K562 (cell line): ENCODE measurements around the gene HLA-E. TPM values are rescaled to one million over a fixed set of nuclear protein-coding genes. Genes with fewer than 3 reads are reported as not detected.

Experiments used
- ARNT ChIP-seq, 2 experiments: fragments of 450-650 bp; IDR thresholded peaks; 2 replicates each; pipeline ENCODE4 v1.6.1; 2016; ENCODE audit warnings: mild to moderate bottlenecking in 1 of 2
- BHLHE40 ChIP-seq: IDR thresholded peaks from 2 replicates; pipeline ENCODE4 v1.6.1; 2011; ENCODE audit warnings: low read length, improper control_type of control experiment
- CBX1 ChIP-seq: sonication (generic); IDR thresholded peaks from 2 replicates; pipeline ENCODE4 v1.6.1; 2016; ENCODE audit warnings: antibody characterized with exemption, low read depth, mild to moderate bottlenecking
- ELK1 ChIP-seq: sonication (generic); formaldehyde crosslinking; IDR thresholded peaks from 2 replicates; pipeline ENCODE4 v1.8.1; 2022; ENCODE audit warnings: missing genetic modification reagents
- FOXK1 ChIP-seq: sonication (generic); formaldehyde crosslinking; IDR thresholded peaks from 2 replicates; pipeline ENCODE4 v1.8.0; 2022; ENCODE audit warnings: missing genetic modification reagents, mild to moderate bottlenecking, borderline replicate concordance
- HBP1 ChIP-seq: fragments of 450-650 bp; formaldehyde crosslinking; IDR thresholded peaks from 2 replicates; pipeline ENCODE4 v1.4.0; 2022; ENCODE audit warnings: missing genetic modification characterization
- HMGN3 ChIP-seq: IDR thresholded peaks from 2 replicates; pipeline ENCODE4 v1.6.1; 2011; ENCODE audit warnings: borderline replicate concordance, low read depth, mild to moderate bottlenecking, mixed read lengths, low read length; ENCODE audit not compliant: insufficient read length; ENCODE audit errors: extremely low read depth
- MLX ChIP-seq, 2 experiments: fragments of 450-650 bp in 1 of 2; sonication (generic) in 1 of 2; formaldehyde crosslinking; conservative IDR thresholded peaks; 2 replicates each; pipeline versions ENCODE4 v1.4.0 to v1.8.1; 2020 to 2022; ENCODE audit warnings: mild to moderate bottlenecking in 1 of 2, missing genetic modification reagents in 1 of 2
- POU5F1 ChIP-seq: fragments of 150-350 bp; IDR thresholded peaks from 2 replicates; pipeline ENCODE4 v1.6.1; 2014; ENCODE audit warnings: borderline replicate concordance, low read length, low read depth, mild to moderate bottlenecking; ENCODE audit not compliant: partially characterized antibody
- RAD51 ChIP-seq: fragments of 450-650 bp; IDR thresholded peaks from 2 replicates; pipeline ENCODE4 v1.7.1; 2016; ENCODE audit warnings: low read depth, mild to moderate bottlenecking, borderline replicate concordance
- RNF219 ChIP-seq: fragments of 250-450 bp; sonication (Bioruptor Pico); IDR thresholded peaks from 2 replicates; pipeline ENCODE4 v1.5.0; 2022; ENCODE audit warnings: mild to moderate bottlenecking
- SAFB2 ChIP-seq: fragments of 200-400 bp; formaldehyde crosslinking; IDR thresholded peaks from 2 replicates; pipeline ENCODE4 v1.6.1; 2018; ENCODE audit warnings: borderline replicate concordance, low read length, low read depth, moderate library complexity; ENCODE audit not compliant: severe bottlenecking
- YY1 ChIP-seq, 3 experiments: IDR thresholded peaks; 2 replicates each; pipeline ENCODE4 v1.6.1; 2011; ENCODE audit warnings: low read length in 2 of 3, mild to moderate bottlenecking in 2 of 3, moderate library complexity in 2 of 3, borderline replicate concordance in 1 of 3, control low read depth in 1 of 3, low read depth in 1 of 3; ENCODE audit not compliant: insufficient read depth in 3 of 3, insufficient replicate concordance in 2 of 3, control insufficient read depth in 1 of 3, insufficient read length in 1 of 3; ENCODE audit errors: extremely low read depth in 1 of 3
- ZBTB2 ChIP-seq: fragments of 450-650 bp; IDR thresholded peaks from 2 replicates; pipeline ENCODE4 v1.6.1; 2016; ENCODE audit warnings: antibody characterized with exemption
- ZC3H8 ChIP-seq: fragments of 450-650 bp; IDR thresholded peaks from 2 replicates; pipeline ENCODE4 v1.6.1; 2017
- ZNF121 ChIP-seq: sonication (generic); formaldehyde crosslinking; conservative IDR thresholded peaks from 2 replicates; pipeline ENCODE4 v1.8.0; 2022; ENCODE audit warnings: missing genetic modification reagents
- ZNF143 ChIP-seq: sonication (generic); formaldehyde crosslinking; IDR thresholded peaks from 2 replicates; pipeline ENCODE4 v1.9.0; 2022; ENCODE audit warnings: mild to moderate bottlenecking, missing genetic modification reagents
- ZNF444 ChIP-seq: fragments of 250-450 bp; sonication (Bioruptor Pico); IDR thresholded peaks from 2 replicates; pipeline ENCODE4 v1.4.0; 2020; ENCODE audit warnings: mild to moderate bottlenecking, moderate library complexity
- polyA plus RNA-seq, 8 experiments: library from polyadenylated mRNA; depleted of rRNA in 4 of 8; stranded (reverse) in 5 of 8; unstranded in 3 of 8; fragments of >200 nt; fragmentation: Nextera tagmentation in 2 of 8; fragmentation: Illumina TruSeq in 1 of 8; extraction: Ambion mirVana in 2 of 8; extraction: Trizol in 1 of 8; gene quantifications; 2 replicates each; pipeline versions ENCODE4 v1.2.1 to v1.2.3, GENCODE V29; 2011 to 2014; ENCODE audit warnings: inconsistent platforms in 1 of 8, missing spikeins in 1 of 8
- total RNA-seq, 7 experiments: library from RNA; depleted of rRNA in 6 of 7; stranded (reverse); fragments of >200 nt in 6 of 7; fragmentation: Illumina TruSeq in 2 of 7; extraction: Trizol in 2 of 7; gene quantifications; 2 replicates each; pipeline versions ENCODE4 v1.2.1 to v1.2.3, GENCODE V29; 2011 to 2021; ENCODE audit warnings: low replicate concordance in 1 of 7

The HLA-E gene
- total and polyA plus RNA-seq, 9 of the 15 experiments (the other 6 are each of a cell fraction or from before 2014, with no cell fraction given) = 3.2 to 39.9 (median 26.8) TPM

GRCh38 chr6:30541515-30542403 lies 52.5 kb downstream of the HLA-E start (continued):
- TF ChIP-seq FOXK1 (CRISPR knock-in tag) (no peak), POU5F1 (no peak), ZNF143 (no peak), ZC3H8 (no peak), BHLHE40 (no peak; the same call in 1 of the 2 replicates), RAD51 (no peak), ARNT (IDR thresholded peaks at IDR 0.05) (peak in 1 of 2 experiments; percentile 15; a peak in 1 of 4 replicates), RNF219 (CRISPR knock-in tag) (no peak), CBX1 (no peak), ZBTB2 (no peak), ZNF444 (CRISPR knock-in tag) (no peak), MLX (CRISPR knock-in tag; conservative IDR thresholded peaks at IDR 0.05) (no peak), ZNF121 (no peak), YY1 (IDR thresholded peaks at IDR 0.05; ENCODE audit: borderline replicate concordance in 1 of 3, control insufficient read depth in 1 of 3, extremely low read depth in 1 of 3, insufficient read depth in 3 of 3, insufficient read length in 1 of 3, insufficient replicate concordance in 2 of 3, low read depth in 1 of 3, low read length in 2 of 3) (peak in 2 of 3 experiments; percentile 43 to 77), HMGN3 (no peak), HBP1 (0 out of 2 replicates have a peak, but pooled peaks have one; percentile 3), ELK1 (CRISPR knock-in tag) (no peak), SAFB2 (no peak)
